Smooth muscle cell (in vitro differentiated cells): ENCODE data around the gene KIAA1586. TPM values are rescaled to one million over a fixed set of nuclear protein-coding genes. Genes with fewer than 3 reads are reported as not detected.
"Not testable (repeated sequence)": the region's sequence is repeated elsewhere in the genome, so short reads cannot be mapped to it uniquely, and the experiment has no call there.

Experiments used
- DNase-seq: peaks from one replicate; lab custom pipeline; 2025; ENCODE audit not compliant: unreplicated experiment; lab: John Stamatoyannopoulos, UW
- H2AFZ ChIP-seq: fragments of 200-600 bp; sonication (generic); 2 replicates; pipeline ENCODE4 v1.6.0; 2016; ENCODE audit warnings: antibody characterized with exemption, low read depth, mild to moderate bottlenecking
- H3F3A ChIP-seq: fragments of 200-600 bp; sonication (generic); 2 replicates; pipeline ENCODE4 v1.6.0; 2017; ENCODE audit warnings: antibody characterized with exemption, low read depth
- H3K27ac ChIP-seq: fragments of 200-600 bp; sonication (generic); 2 replicates; pipeline ENCODE4 v1.5.1; 2016; ENCODE audit warnings: low read depth, mild to moderate bottlenecking
- H3K27me3 ChIP-seq: fragments of 200-600 bp; sonication (generic); 2 replicates; pipeline ENCODE4 v1.6.1; 2016; ENCODE audit warnings: low read depth, mild to moderate bottlenecking
- H3K36me3 ChIP-seq: fragments of 200-600 bp; sonication (generic); 2 replicates; pipeline ENCODE4 v1.5.1; 2016; ENCODE audit warnings: low read depth
- H3K4me1 ChIP-seq: fragments of 200-600 bp; sonication (generic); 2 replicates; pipeline ENCODE4 v1.5.1; 2016; ENCODE audit warnings: low read depth
- H3K4me2 ChIP-seq: fragments of 200-600 bp; sonication (generic); 2 replicates; pipeline ENCODE4 v1.6.0; 2016; ENCODE audit warnings: mild to moderate bottlenecking
- H3K4me3 ChIP-seq: fragments of 200-600 bp; sonication (generic); 2 replicates; pipeline ENCODE4 v1.5.1; 2016; ENCODE audit warnings: mild to moderate bottlenecking
- H3K79me2 ChIP-seq: fragments of 200-600 bp; sonication (generic); 2 replicates; pipeline ENCODE4 v1.6.0; 2016; ENCODE audit warnings: low read depth, mild to moderate bottlenecking
- H3K9ac ChIP-seq: fragments of 200-600 bp; sonication (generic); 2 replicates; pipeline ENCODE4 v1.6.0; 2016; ENCODE audit warnings: low read depth
- H3K9me3 ChIP-seq: fragments of 200-600 bp; sonication (generic); replicated peaks from 2 replicates; pipeline ENCODE4 v1.5.1; 2016; ENCODE audit warnings: low read depth
- H4K20me1 ChIP-seq: fragments of 200-600 bp; sonication (generic); 2 replicates; pipeline ENCODE4 v1.6.0; 2016; ENCODE audit warnings: low read depth
- CTCF ChIP-seq: fragments of 200-600 bp; sonication (generic); IDR thresholded peaks from 2 replicates; pipeline ENCODE4 v1.5.1; 2017; ENCODE audit warnings: borderline replicate concordance, mild to moderate bottlenecking, antibody characterized with exemption; ENCODE audit not compliant: insufficient read depth, poor library complexity, severe bottlenecking
- WGBS: methylation state at CpG from one replicate; pipeline ENCODE4 v1.1.7; 2016; ENCODE audit warnings: low lambda C conversion rate; 5-methylcytosine and 5-hydroxymethylcytosine counted together
- polyA plus RNA-seq: library from polyadenylated mRNA; unstranded; fragments of >200 nt; fragmentation: Nextera tagmentation; extraction: Ambion mirVana; gene quantifications from 2 replicates; pipeline ENCODE4 v1.2.1, GENCODE V29; 2016
- total RNA-seq: library from RNA; depleted of rRNA; stranded (reverse); fragments of >200 nt; gene quantifications from 2 replicates; pipeline ENCODE4 v1.2.3, GENCODE V29; 2014

Gene KIAA1586
- total and polyA plus RNA-seq, 2 experiments from 2014 or later: 10.1 to 13.1 TPM

DNA sequence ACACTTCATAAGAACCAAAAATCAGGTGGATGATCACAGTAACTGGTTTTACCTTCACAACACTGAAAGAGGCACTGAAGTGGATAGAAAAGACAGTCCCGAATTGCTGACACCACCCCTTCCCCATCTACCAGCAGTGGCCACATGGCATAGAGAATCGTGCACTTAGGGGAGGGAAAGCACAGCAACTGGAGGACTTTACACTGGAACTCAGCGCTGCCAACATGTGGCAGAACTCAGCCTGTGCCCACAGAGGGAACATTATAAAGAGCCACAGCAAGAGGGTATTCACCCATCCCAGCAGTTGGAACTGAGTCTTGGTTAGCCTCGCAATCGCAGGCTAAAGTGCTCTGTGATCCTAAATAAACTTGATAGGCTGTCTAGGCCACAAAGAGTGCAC is 6.5 kb upstream of the KIAA1586 start:
- DNase-seq: no peak
- Histone ChIP-seq H3K9ac (no peak overlapping the region), H3K36me3 (no peaks in the 10 kb centered on the region), H2AFZ (no peak overlapping the region), H3K4me3 (no peak overlapping the region), H3K4me2 (no peak overlapping the region), H3K9me3 (no peaks in the 10 kb centered on the region), H3K27me3 (peaks cover 5% of the 10 kb centered on the region), H3K79me2 (no peaks in the 10 kb centered on the region), H3K27ac (no peak overlapping the region), H4K20me1 (no peaks in the 10 kb centered on the region), H3K4me1 (no peaks in the 10 kb centered on the region), H3F3A (no peaks in the 10 kb centered on the region)
- 82% methylated on average over 5 of the region's 5 CpGs for WGBS
- no peak for TF ChIP-seq CTCF

- 95% methylated on average over 1 of the region's 1 CpG for WGBS
- Histone ChIP-seq H3K79me2 (peaks cover 13% of the 10 kb centered on the region), H3K4me1 (peaks cover 12% of the 10 kb centered on the region)
- H3K36me3 ChIP-seq, DNase-seq, H2AFZ ChIP-seq, H4K20me1 ChIP-seq, H3K27me3 ChIP-seq, H3K9ac ChIP-seq, H3K9me3 ChIP-seq, H3K27ac ChIP-seq, H3F3A ChIP-seq, H3K4me2 ChIP-seq, H3K4me3 ChIP-seq: not testable (repeated sequence)
Observed at GRCh38 chr6:57044061-57044460, 2.4 kb upstream of the KIAA1586 start.

DNA sequence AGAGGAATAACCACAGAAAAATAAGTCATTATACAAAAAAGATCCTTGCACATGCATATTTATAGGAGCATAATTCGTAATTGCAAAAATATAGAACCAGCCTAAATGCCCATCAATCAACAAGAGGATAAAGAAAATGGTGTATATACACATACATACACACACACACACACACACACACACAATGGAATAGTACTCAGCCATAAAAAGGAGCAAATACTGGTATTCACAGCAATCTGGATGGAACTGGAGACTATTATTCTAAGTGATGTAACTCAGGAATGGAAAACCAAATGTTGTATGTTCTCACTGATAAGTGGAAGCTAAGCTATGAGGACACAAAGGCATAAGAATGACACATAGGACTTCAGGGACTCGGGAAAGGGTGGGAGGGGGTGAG is 1.9 kb upstream of the KIAA1586 start:
- H3K4me3 ChIP-seq: no peak overlapping the region
- H2AFZ ChIP-seq: no peak overlapping the region
- no peak overlapping the region for H3K9ac ChIP-seq
- DNase-seq: no peak
- H3F3A ChIP-seq: no peaks in the 10 kb centered on the region
- no peak for TF ChIP-seq CTCF
- H3K4me1 ChIP-seq: peaks cover 17% of the 10 kb centered on the region
- WGBS: 94% methylated on average over 2 of the region's 2 CpGs
- H3K4me2 ChIP-seq: no peak overlapping the region
- peaks cover 5% of the 10 kb centered on the region for H3K27me3 ChIP-seq
- peaks cover 18% of the 10 kb centered on the region for H3K79me2 ChIP-seq
- H3K9me3 ChIP-seq: no peaks in the 10 kb centered on the region
- H4K20me1 ChIP-seq: peaks cover 15% of the 10 kb centered on the region
- no peak overlapping the region for H3K27ac ChIP-seq
- no peaks in the 10 kb centered on the region for H3K36me3 ChIP-seq

- not testable (repeated sequence) for H3K4me3 ChIP-seq, H3K9ac ChIP-seq, H3K36me3 ChIP-seq, DNase-seq, H3K4me2 ChIP-seq, H3K27me3 ChIP-seq, H3K27ac ChIP-seq, H3F3A ChIP-seq, H3K9me3 ChIP-seq, H2AFZ ChIP-seq
- H4K20me1 ChIP-seq: peaks cover 38% of the 10 kb centered on the region
- H3K79me2 ChIP-seq: peaks cover 39% of the 10 kb centered on the region
- no CpG with 5 or more reads among the region's 5 CpGs for WGBS
- H3K4me1 ChIP-seq: peaks cover 17% of the 10 kb centered on the region
Observed at GRCh38 chr6:57047257-57047585, 728 bp downstream of the KIAA1586 start.

DNA sequence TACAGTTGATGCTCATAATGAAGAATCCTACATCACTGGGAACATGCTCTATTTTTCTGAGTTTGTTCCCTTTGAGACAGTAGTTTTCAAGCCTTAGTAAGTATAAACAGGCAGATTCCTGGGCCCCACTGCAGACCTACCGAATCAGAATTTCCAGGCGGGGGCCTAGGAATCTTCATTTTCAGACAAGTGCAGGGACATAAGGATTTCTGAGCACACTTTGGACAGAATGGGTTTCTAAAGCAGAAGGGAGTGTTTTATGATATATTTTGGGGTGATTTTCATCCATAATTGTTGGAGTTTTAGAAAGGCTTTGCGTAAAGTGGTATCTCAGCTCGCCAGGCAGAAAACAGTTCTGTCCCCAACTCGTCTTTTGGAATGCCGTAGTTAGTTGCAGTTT is 1.4 kb downstream of the KIAA1586 start:
- not testable (repeated sequence) for H3K27me3 ChIP-seq, H3K9me3 ChIP-seq, H3K27ac ChIP-seq, H2AFZ ChIP-seq, DNase-seq, H3K9ac ChIP-seq, H3F3A ChIP-seq
- Histone ChIP-seq H3K4me1 (peaks cover 17% of the 10 kb centered on the region), H3K36me3 (peaks cover 11% of the 10 kb centered on the region), H3K4me2 (peak overlapping the region; percentile 80), H3K79me2 (peaks cover 44% of the 10 kb centered on the region), H4K20me1 (peaks cover 38% of the 10 kb centered on the region), H3K4me3 (peak overlapping the region; percentile 33)
- 59% methylated on average over 6 of the region's 6 CpGs for WGBS
